ENCODE measurements around the gene DNM3.

- TF ChIP-seq CTCF (IDR thresholded peaks at IDR 0.05; ENCODE audit: low read length) (no peak), EZH2 (IDR thresholded peaks at IDR 0.05; ENCODE audit: borderline replicate concordance, low read length) (no peak)
Measured at GRCh38 chr1:172394141-172394751, 552.9 kb downstream of the DNM3 start.

All from OCI-LY1 (cell line).